Esophagus muscularis mucosa (tissue), 4 donors: Measurements from ENCODE around the gene TNK1. TPM values are rescaled to one million over a fixed set of nuclear protein-coding genes. Genes with fewer than 3 reads are reported as not detected.

Experiments used
- DNase-seq: peaks from one replicate; pipeline ENCODE4 v3.0.0-alpha.2; 2017; ENCODE audit errors: extremely low spot score
- H3K27ac ChIP-seq, 4 donors: fragments of 200-600 bp; sonication (generic); replicated peaks in 1 of 4; 1 replicate in 3 of 4; 2 replicates in 1 of 4; pipeline ENCODE4 v1.5.1; 2016 to 2019; ENCODE audit warnings: mild to moderate bottlenecking in 1 of 4
- H3K27me3 ChIP-seq, 4 donors: fragments of 200-600 bp; sonication (generic); one replicate each; pipeline versions ENCODE4 v1.5.1 to v1.6.0; 2016 to 2019
- H3K36me3 ChIP-seq, 4 donors: fragments of 200-600 bp; sonication (generic); one replicate each; pipeline ENCODE4 v1.5.1; 2016 to 2019
- H3K4me1 ChIP-seq, 4 donors: fragments of 200-600 bp; sonication (generic); one replicate each; pipeline ENCODE4 v1.5.1; 2016 to 2019
- H3K4me3 ChIP-seq, 4 donors: fragments of 200-600 bp; sonication (generic); 1 replicate in 2 of 4; 2 replicates in 2 of 4; pipeline ENCODE4 v1.5.1; 2016 to 2019; ENCODE audit warnings: mild to moderate bottlenecking in 4 of 4, moderate library complexity in 1 of 4
- H3K9me3 ChIP-seq, 4 donors: fragments of 200-600 bp; sonication (generic); 1 replicate in 3 of 4; 2 replicates in 1 of 4; pipeline ENCODE4 v1.5.1; 2016 to 2019
- EP300 ChIP-seq: sonication (generic); formaldehyde crosslinking; IDR thresholded peaks from one replicate; pipeline ENCODE4 v1.6.1; 2017; ENCODE audit warnings: antibody characterized with exemption
- POLR2A ChIP-seq: fragments of 450-650 bp; IDR thresholded peaks from one replicate; pipeline ENCODE4 v1.6.1; 2017; ENCODE audit warnings: antibody characterized with exemption, moderate library complexity, mild to moderate bottlenecking, low read depth
- POLR2AphosphoS5 ChIP-seq, 2 donors: sonication (generic); formaldehyde crosslinking; IDR thresholded peaks; one replicate each; pipeline ENCODE4 v1.6.1; 2017; ENCODE audit warnings: antibody characterized with exemption in 2 of 2
- WGBS: methylation state at CpG from one replicate; pipeline ENCODE4 v1.1.5; 2018; 5-methylcytosine and 5-hydroxymethylcytosine counted together
- intact Hi-C: fragments of 100-400 bp; cut with DNase I; formaldehyde crosslinking; loops from one replicate; pipeline ENCODE4 v1.15.1; 2023
- total RNA-seq, 4 donors: library from RNA; depleted of rRNA; stranded (reverse); fragments of >200 nt; gene quantifications; one replicate each; pipeline versions ENCODE4 v1.1.0 to v1.2.1, GENCODE V29; 2016
- TF ChIP-seq, protein P1 (sequence below), 3 experiments: fragments of 200-600 bp in 2 of 3; fragments of 450-650 bp in 1 of 3; sonication (generic) in 2 of 3; IDR thresholded peaks; one replicate each; pipeline ENCODE4 v1.5.1; 2017 to 2019; ENCODE audit warnings: antibody characterized with exemption in 3 of 3, mild to moderate bottlenecking in 2 of 3, moderate library complexity in 1 of 3

TNK1 gene
- total RNA-seq, 4 donors from 2014 or later = 2.9 to 7.5 (median 5.6) TPM

DNA sequence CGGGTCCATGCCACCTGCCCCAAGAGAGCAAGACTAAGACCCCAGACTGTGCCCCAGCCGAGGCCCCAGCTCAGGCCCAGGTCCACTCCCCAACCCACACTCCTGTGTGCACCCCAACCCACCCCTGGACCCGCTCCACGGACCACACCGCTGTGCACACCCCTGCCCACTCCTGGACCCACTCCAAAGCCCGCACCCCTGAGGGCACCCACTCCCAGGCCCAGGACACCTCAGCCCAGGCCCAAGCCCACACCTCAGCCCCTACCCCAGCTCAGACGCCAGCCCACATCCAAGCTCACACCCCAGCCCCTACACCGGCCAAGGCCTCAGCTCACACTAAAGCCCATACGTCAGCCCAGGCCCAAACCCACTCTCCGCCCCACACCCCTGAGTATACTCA, 48.8 kb downstream of the TNK1 start:
- H3K4me1 ChIP-seq = peaks cover 0 to 1% (median under 1%) of the 10 kb centered on the region in 4 donors
- no peak overlapping the region for H3K4me3 ChIP-seq
- no peaks in the 10 kb centered on the region for H3K36me3 ChIP-seq
- no peak overlapping the region for H3K27ac ChIP-seq
- intact Hi-C loops = no loop called here
- no peak for DNase-seq
- H3K9me3 ChIP-seq = no peaks in the 10 kb centered on the region
- H3K27me3 ChIP-seq = peaks cover 0 to 22% (median 0%) of the 10 kb centered on the region in 4 donors
- 93% methylated on average over 8 of the region's 10 CpGs for WGBS
- TF ChIP-seq POLR2A = no peak
- no peak for TF ChIP-seq POLR2AphosphoS5 (IDR thresholded peaks at IDR 0.05)
- no peak for TF ChIP-seq EP300
- TF ChIP-seq, protein P1, sequence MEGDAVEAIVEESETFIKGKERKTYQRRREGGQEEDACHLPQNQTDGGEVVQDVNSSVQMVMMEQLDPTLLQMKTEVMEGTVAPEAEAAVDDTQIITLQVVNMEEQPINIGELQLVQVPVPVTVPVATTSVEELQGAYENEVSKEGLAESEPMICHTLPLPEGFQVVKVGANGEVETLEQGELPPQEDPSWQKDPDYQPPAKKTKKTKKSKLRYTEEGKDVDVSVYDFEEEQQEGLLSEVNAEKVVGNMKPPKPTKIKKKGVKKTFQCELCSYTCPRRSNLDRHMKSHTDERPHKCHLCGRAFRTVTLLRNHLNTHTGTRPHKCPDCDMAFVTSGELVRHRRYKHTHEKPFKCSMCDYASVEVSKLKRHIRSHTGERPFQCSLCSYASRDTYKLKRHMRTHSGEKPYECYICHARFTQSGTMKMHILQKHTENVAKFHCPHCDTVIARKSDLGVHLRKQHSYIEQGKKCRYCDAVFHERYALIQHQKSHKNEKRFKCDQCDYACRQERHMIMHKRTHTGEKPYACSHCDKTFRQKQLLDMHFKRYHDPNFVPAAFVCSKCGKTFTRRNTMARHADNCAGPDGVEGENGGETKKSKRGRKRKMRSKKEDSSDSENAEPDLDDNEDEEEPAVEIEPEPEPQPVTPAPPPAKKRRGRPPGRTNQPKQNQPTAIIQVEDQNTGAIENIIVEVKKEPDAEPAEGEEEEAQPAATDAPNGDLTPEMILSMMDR (IDR thresholded peaks at IDR 0.05) = no peak

DNA sequence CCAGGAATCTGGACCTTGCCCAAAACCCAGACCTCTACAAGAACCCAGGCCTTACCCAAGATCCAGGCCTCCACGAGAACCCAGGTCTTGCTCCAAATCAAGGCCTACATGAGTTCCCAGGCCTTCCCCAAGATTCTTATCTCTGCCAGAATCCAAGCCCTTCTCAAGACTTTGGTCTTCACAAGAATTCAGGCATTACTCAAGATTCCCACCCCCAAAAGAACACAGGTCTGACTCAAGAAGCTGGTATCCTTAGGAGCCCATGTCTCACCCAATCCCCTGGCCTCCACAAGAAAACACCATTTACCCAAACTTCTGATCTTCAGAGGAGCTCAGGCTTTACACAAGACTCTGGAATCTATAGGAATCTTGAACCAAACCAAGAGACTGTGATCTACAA, 50.3 kb downstream of the TNK1 start:
- DNase-seq = no peak
- Histone ChIP-seq H3K27ac (no peak overlapping the region), H3K4me3 (no peak overlapping the region), H3K4me1 (peaks cover 10 to 16% (median 16%) of the 10 kb centered on the region in 4 donors), H3K9me3 (no peaks in the 10 kb centered on the region), H3K36me3 (no peaks in the 10 kb centered on the region), H3K27me3 (peaks cover 0 to 36% (median 0%) of the 10 kb centered on the region in 4 donors)
- 73% methylated on average over 1 of the region's 1 CpG for WGBS
- intact Hi-C loops = no loop called here
- TF ChIP-seq POLR2A (no peak), POLR2AphosphoS5 (IDR thresholded peaks at IDR 0.05) (no peak), EP300 (no peak)
- TF ChIP-seq, protein P1 (IDR thresholded peaks at IDR 0.05) = no peak

DNA sequence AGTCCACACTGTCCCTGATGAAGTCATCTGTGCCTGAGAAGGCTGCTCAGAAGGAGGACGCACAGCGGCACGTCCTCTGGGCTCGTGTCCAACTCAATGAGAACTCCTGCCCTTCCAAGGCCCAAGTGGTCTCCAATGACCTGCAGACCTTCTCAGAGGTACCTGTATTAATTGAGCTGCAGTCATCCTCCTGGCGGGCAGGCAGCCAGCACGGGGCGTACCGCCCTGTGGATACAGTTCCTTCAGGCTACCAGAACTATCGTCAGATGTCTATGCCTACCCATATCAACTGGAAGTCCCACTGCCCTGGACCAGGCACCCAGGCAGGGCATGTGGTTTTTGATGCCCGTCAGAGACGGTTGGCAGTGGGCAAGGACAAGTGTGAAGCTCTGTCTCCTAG, 51.4 kb downstream of the TNK1 start:
- TF ChIP-seq POLR2A (no peak), POLR2AphosphoS5 (IDR thresholded peaks at IDR 0.05) (no peak), EP300 (no peak)
- TF ChIP-seq, protein P1 (IDR thresholded peaks at IDR 0.05) = no peak
- Histone ChIP-seq H3K36me3 (no peaks in the 10 kb centered on the region), H3K9me3 (no peaks in the 10 kb centered on the region), H3K4me1 (peaks cover 20 to 27% (median 27%) of the 10 kb centered on the region in 4 donors), H3K27me3 (peaks cover 0 to 46% (median under 1%) of the 10 kb centered on the region in 4 donors), H3K27ac (no peak overlapping the region), H3K4me3 (no peak overlapping the region)
- DNase-seq = no peak
- 96% methylated on average over 7 of the region's 11 CpGs for WGBS
- intact Hi-C loops = no loop called here

DNA sequence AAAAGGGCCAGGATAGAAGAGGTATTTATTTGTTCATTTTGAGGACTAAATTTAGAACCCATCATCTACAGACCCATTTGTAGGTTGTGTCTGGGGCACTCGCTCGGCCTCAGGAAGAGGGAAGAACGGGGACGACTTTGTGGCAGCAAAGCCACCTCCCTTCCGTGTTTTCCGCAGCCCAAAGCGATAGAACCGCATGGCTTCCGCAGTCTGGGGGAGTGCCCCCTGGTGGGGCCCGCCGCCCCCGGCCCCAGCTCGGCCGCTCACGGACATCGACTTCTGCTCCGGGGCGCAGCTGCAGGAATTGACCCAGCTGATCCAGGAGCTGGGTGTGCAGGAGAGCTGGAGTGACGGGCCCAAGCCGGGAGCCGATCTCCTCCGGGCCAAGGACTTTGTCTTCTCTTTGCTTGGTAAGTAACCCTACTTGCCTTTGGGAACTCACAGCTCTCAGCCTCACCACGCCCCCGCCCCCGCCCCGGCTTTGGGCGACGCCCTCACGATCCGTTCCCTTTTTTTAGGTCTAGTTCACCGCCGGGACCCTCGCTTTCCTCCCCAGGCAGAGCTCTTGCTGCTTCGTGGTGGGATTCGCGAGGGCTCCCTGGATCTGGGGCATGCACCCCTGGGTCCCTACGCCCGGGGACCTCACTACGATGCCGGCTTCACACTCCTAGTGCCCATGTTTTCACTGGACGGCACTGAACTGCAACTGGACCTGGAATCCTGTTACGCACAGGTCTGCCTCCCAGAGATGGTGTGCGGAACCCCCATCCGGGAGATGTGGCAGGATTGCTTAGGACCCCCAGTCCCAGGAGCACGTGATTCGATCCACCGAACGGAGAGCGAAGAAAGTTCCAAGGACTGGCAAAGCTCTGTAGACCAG, 55.0 kb downstream of the TNK1 start:
- DNase-seq = no peak
- peak overlapping the region; percentile 41 to 62 (median 46) for H3K4me3 ChIP-seq
- H3K27me3 ChIP-seq = peaks cover 0 to 82% (median 32%) of the 10 kb centered on the region in 4 donors
- H3K9me3 ChIP-seq = no peaks in the 10 kb centered on the region
- WGBS = 15% methylated on average over 34 of the region's 49 CpGs
- intact Hi-C loops = loop anchor here (2.0 to 5.0 kb wide), 4 partner anchors 31 to 121 kb away; partner anchors contain the start of genes TMEM256 and TNFSF13
- H3K36me3 ChIP-seq = no peaks in the 10 kb centered on the region
- peak overlapping the region; percentile 27 to 64 (median 54) for H3K27ac ChIP-seq
- TF ChIP-seq POLR2A (no peak), EP300 (no peak)
- TF ChIP-seq, protein P1 (IDR thresholded peaks at IDR 0.05) = peak in 1 of 3 experiments; percentile 5
- peaks cover 57 to 63% (median 61%) of the 10 kb centered on the region in 4 donors for H3K4me1 ChIP-seq
